Progenitor cell of endocrine pancreas (in vitro differentiated cells): ENCODE results near the gene PKP3. TPM values are rescaled to one million over a fixed set of nuclear protein-coding genes. Genes with fewer than 3 reads are reported as not detected.

Experiments used
- DNase-seq: peaks from one replicate; pipeline ENCODE4 v3.0.0; 2021; ENCODE audit warnings: low spot score; ENCODE audit not compliant: unreplicated experiment
- H3K27ac Mint-ChIP-seq: 2 replicates; pipeline ENCODE4 v1.8.0; 2021; ENCODE audit warnings: mild to moderate bottlenecking, moderate library complexity, mixed read lengths
- H3K27me3 Mint-ChIP-seq: 2 replicates; pipeline ENCODE4 v1.8.0; 2021; ENCODE audit warnings: mixed read lengths
- H3K36me3 Mint-ChIP-seq: 2 replicates; pipeline ENCODE4 v1.8.0; 2022; ENCODE audit warnings: mixed read lengths; ENCODE audit not compliant: insufficient read depth
- H3K4me1 Mint-ChIP-seq: 2 replicates; pipeline ENCODE4 v1.8.0; 2021; ENCODE audit warnings: low read depth, mixed read lengths
- H3K4me3 Mint-ChIP-seq: 2 replicates; pipeline ENCODE4 v1.8.0; 2021; ENCODE audit warnings: low read depth, mild to moderate bottlenecking, moderate library complexity, mixed read lengths
- H3K9me3 Mint-ChIP-seq: 2 replicates; pipeline ENCODE4 v1.8.0; 2021; ENCODE audit warnings: low read depth, mixed read lengths
- total RNA-seq: library from RNA; stranded (reverse); gene quantifications from 2 replicates; pipeline ENCODE4 v1.2.1, GENCODE V29; 2021
- TF ChIP-seq, protein P1 (sequence below): fragments of 200-600 bp; sonication (generic); IDR thresholded peaks from one replicate; pipeline ENCODE4 v1.5.0; 2021; ENCODE audit warnings: antibody characterized with exemption, mild to moderate bottlenecking; ENCODE audit not compliant: unreplicated experiment

The PKP3 gene
- total RNA-seq, 1 donor from 2014 or later, result 55.9 TPM

DNA sequence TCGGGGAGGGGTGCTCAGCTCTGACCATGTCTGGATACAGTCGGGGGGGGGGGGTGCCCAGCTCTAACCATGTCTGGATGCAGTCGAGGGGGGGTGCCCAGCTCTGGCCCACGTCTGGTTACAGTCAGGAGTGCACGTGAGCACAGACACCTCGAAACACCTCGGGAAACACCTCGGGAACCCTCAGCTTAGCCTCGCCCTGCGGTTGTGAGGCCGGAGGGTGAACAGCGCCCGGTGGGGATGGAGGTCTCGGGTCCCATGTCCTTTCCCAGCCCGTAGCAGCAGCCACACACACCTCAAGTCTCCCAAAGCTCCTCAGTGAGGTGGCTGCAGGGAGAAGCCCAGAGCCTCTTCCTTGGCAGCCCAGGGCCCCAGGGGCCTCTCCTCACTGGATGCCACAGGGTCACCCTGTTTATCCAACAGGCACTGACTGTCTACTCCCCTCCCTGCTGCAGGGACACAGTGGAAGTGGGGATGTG is 18.7 kb downstream of the PKP3 start:
- TF ChIP-seq, protein P1, sequence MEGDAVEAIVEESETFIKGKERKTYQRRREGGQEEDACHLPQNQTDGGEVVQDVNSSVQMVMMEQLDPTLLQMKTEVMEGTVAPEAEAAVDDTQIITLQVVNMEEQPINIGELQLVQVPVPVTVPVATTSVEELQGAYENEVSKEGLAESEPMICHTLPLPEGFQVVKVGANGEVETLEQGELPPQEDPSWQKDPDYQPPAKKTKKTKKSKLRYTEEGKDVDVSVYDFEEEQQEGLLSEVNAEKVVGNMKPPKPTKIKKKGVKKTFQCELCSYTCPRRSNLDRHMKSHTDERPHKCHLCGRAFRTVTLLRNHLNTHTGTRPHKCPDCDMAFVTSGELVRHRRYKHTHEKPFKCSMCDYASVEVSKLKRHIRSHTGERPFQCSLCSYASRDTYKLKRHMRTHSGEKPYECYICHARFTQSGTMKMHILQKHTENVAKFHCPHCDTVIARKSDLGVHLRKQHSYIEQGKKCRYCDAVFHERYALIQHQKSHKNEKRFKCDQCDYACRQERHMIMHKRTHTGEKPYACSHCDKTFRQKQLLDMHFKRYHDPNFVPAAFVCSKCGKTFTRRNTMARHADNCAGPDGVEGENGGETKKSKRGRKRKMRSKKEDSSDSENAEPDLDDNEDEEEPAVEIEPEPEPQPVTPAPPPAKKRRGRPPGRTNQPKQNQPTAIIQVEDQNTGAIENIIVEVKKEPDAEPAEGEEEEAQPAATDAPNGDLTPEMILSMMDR, result no peak
- H3K4me3 Mint-ChIP-seq, result no peak overlapping the region
- H3K27me3 Mint-ChIP-seq, result peaks cover under 1% of the 10 kb centered on the region
- no peak overlapping the region for H3K27ac Mint-ChIP-seq
- DNase-seq, result no peak
- no peaks in the 10 kb centered on the region for H3K9me3 Mint-ChIP-seq
- no peaks in the 10 kb centered on the region for H3K36me3 Mint-ChIP-seq
- H3K4me1 Mint-ChIP-seq, result peaks cover 9% of the 10 kb centered on the region

DNA sequence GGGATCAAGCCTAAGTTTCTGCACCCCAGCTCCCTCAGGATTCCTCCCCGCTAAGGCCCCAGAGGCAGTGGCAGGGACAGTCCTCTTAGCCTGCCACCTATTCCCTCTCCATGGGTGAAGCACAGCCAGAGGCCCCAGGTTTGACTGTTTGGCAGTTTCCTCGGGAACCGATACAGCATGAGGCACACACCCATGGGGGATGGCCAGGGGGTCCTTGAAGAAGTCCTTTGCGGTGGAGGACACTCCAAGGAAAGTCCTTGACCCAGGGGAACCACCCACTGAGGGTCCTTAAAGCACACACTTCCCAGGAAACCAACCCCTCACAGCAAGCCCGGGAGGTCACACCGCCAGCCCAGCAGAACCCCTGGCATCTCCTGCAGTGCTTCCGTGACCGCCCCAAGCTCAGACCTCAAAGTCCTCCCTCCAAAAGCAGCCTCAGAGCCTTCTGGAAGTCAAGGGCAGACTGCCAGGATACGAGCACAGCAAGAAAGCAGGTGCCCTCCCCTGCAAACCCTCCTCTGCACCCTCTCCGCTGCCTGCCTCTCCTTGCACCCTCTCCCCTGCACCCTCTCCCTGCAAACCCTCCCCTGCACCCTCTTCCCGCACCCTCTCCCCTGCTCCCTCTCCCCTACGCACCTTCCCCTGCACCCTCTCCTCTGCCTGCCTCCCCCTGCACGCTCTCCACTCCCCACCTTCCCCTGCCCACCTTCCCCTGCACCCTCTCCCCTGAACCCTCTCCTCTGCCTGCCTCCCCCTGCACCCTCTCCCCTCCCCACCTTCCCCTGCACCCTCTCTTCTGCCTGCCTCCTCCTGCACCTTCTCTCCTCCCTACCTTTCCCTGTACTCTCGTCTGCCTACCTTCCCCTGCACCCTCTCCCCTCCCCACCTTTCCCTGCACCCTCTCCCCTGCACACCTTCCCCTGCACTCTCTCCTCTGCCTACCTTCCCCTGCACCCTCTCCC is 19.4 kb downstream of the PKP3 start:
- TF ChIP-seq, protein P1, result no peak
- no peak for DNase-seq
- Mint-ChIP-seq H3K9me3 (no peaks in the 10 kb centered on the region), H3K4me1 (peaks cover 10% of the 10 kb centered on the region), H3K27me3 (peaks cover 4% of the 10 kb centered on the region), H3K4me3 (no peak overlapping the region), H3K27ac (no peak overlapping the region), H3K36me3 (no peaks in the 10 kb centered on the region)

DNA sequence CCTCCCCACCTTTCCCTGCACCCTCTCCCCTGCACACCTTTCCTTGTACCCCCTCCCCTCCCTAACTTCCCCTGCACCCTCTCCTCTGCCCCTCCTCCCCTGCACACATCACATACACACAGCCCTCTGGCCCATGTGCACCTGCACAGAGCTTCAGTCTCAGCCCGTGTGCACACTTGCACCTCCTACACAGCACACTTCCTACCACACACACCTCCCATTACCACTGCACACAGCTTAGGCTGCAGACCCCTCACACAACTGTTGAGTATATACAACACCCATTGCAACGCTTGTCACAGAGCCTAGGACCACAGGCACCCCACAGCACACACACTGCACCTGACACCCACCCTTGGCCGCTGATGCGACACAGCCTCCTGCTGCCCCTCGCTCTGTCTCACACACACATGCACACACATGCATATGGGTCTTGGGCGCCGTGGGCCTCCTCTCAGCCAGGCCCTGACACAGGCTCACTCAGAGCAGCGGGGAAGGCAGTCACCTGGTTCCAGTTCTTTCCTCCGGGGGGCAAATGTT is 20.4 kb downstream of the PKP3 start:
- no peaks in the 10 kb centered on the region for H3K9me3 Mint-ChIP-seq
- no peaks in the 10 kb centered on the region for H3K36me3 Mint-ChIP-seq
- H3K4me3 Mint-ChIP-seq, result peak overlapping the region; percentile 24
- H3K4me1 Mint-ChIP-seq, result peaks cover 10% of the 10 kb centered on the region
- no peak overlapping the region for H3K27ac Mint-ChIP-seq
- H3K27me3 Mint-ChIP-seq, result peaks cover 8% of the 10 kb centered on the region
- TF ChIP-seq, protein P1, result no peak
- DNase-seq, result no peak

DNA sequence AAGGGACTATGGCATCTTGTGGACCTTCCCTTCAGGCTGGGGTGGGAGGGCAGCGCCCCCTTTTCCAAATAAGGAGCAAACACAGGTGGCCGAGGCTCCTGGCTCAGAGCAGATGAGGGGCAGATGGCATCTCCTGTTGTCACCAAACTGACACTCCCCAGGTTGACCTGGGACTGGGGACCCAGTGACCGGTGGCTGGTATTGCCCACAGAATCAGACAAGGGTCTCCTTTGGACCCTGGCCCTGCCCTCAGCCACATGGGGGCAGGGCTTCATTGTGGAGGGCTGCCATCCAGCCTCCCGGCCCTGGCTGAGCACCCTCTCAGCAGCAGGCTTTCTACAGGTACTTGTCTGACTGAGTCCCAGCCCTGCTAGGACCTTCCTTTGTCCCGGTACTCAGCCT is 21.6 kb downstream of the PKP3 start:
- H3K9me3 Mint-ChIP-seq, result no peaks in the 10 kb centered on the region
- peaks cover 8% of the 10 kb centered on the region for H3K27me3 Mint-ChIP-seq
- TF ChIP-seq, protein P1, result no peak
- peak overlapping the region; percentile 77 for H3K4me3 Mint-ChIP-seq
- DNase-seq, result no peak
- H3K36me3 Mint-ChIP-seq, result no peaks in the 10 kb centered on the region
- H3K4me1 Mint-ChIP-seq, result peaks cover 7% of the 10 kb centered on the region
- H3K27ac Mint-ChIP-seq, result no peak overlapping the region

DNA sequence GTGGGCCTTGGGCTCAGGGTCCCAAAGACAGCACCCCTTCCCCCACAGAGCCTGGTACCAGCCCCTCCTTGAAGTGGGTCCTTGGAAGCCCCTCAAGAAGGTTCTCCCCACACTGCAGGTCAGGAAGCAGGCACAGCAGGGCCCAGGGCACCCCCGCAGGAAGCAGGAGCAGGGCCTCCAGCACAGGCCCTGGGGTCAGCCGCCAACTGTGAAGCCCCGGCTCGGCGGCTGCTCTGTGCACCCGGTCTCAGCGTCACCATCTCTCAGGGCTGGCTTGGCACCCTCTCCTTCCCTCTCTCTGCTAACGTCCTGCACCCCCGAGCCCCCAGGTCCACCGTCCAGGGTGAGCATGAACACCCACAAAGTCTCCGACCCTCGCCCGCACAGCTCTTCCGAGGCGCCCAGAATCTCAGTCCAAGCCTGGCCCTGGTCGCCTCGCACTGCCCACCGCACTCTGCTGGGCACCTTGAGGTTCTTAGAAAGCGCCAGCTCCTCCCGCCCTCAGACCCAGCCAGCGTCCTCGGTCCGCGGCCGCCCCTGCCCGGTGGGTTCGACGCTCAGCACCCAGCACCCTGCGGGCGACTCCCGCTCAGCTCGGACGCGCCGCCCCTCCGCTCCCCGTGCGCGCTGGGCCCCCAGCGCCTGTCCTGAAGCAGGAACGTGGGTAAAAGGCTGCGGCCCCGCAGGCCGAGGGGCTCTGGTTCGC is 22.2 kb downstream of the PKP3 start:
- Mint-ChIP-seq H3K27me3 (peaks cover 8% of the 10 kb centered on the region), H3K4me3 (peak overlapping the region; percentile 77), H3K27ac (no peak overlapping the region), H3K36me3 (no peaks in the 10 kb centered on the region), H3K4me1 (peaks cover 7% of the 10 kb centered on the region), H3K9me3 (no peaks in the 10 kb centered on the region)
- TF ChIP-seq, protein P1, result no peak
- DNase-seq, result no peak
